NCI-H774 (cell line): ENCODE measurements around the gene TBX2.

Experiments
- DNase-seq: peaks from one replicate; lab custom pipeline; 2025; lab: John Stamatoyannopoulos, UW

The TBX2 gene

GRCh38 chr17:61387511-61388305 is 11.9 kb upstream of the TBX2 start:
- no peak for DNase-seq

DNA sequence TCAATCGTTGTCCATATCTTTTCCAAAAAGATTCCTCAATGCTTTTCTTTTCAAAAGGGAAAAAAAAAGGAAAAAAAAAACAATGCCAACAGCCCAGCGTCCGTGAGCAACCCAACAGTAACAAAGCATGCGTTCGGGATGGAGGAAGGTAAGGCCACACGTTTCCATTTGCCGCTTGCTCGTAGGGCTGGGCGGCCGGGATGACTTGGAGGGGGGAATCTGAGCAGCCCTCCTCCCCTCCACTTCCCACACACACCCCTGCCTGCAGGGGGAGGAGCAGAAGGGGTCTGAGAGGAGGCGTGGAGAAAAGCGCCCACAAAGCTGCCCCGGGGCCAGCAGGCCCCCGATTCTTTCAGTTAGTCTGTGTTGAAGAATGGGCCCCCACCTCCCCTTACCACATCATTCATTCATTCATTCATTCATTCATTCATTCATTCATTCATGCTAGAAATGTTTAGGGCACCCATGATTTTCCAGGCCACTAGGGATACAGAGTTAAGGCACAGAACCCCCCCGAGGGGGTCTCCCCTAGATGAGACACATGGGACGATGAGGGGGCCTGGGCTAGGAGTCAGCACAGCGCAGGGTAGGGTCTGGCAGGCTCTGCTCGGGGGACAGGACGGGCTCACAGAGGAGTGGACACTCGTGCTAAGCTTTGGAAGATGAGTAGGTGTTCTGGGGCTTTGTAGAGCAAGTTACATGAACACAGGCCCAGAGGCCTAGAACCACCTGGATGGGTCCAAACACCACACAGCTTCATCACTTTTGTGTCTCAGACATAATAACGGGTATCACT is 10.9 kb upstream of the TBX2 start:
- DNase-seq = no peak

- no peak for DNase-seq
These were observed 9.8 kb upstream of the TBX2 start for GRCh38 chr17:61389670-61390478.

DNA sequence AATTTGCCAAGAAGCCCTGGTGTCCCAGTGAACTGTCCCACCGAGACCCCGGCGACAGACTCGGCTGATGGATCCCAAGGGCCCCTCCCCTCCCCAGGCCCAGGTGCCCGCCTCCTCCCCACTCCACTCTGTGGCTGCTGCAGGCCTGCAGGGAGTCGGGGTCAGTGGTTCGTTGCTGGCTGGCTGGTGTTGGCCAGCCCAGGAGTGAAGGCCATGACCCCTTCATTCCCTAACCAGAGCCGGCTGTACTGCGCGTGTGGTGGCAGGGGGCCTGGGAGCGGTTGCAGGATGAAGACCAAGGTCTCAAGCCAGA is 9.2 kb upstream of the TBX2 start:
- DNase-seq = no peak

GRCh38 chr17:61391595-61392291 is 7.9 kb upstream of the TBX2 start:
- DNase-seq = no peak

DNA sequence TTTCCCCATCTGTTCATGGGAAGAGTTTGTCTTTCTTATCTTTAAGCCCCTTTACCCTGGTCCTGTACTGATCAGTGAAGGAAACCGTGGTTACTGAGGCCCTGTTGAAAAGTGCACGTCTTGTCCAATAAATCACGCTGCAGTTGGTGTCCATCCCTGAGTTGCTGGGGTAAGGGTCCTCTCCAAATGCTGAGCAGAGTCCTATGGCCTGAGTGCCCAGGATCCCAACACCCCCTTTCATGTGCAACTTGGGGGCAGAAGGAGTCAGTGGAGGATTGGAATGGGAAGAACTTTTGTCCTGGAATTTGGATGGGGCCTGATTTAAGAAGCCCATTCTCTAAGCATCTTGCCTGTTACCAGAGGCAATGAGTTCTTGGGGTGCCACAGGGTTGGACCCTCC is 7.0 kb upstream of the TBX2 start:
- DNase-seq = no peak

DNA sequence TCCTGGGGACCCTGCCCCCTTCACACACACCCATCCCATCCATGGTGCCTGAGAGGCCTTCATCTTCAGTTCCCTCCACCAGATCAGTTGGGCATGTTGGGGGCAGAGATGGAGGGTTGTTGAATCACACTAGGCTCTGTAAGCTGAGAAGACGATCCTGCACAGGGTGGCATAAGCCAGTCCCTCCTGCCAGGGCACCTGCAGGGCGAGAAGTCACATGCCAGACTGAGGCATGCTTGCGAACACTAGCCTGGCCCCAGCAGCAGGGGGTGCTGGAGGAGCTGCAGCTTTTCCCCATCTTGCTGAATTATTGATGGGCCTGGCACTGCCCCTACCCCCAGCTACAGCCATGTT is 6.1 kb upstream of the TBX2 start:
- no peak for DNase-seq

- no peak for DNase-seq
These were observed 5.6 kb upstream of the TBX2 start for GRCh38 chr17:61393904-61394629.

DNA sequence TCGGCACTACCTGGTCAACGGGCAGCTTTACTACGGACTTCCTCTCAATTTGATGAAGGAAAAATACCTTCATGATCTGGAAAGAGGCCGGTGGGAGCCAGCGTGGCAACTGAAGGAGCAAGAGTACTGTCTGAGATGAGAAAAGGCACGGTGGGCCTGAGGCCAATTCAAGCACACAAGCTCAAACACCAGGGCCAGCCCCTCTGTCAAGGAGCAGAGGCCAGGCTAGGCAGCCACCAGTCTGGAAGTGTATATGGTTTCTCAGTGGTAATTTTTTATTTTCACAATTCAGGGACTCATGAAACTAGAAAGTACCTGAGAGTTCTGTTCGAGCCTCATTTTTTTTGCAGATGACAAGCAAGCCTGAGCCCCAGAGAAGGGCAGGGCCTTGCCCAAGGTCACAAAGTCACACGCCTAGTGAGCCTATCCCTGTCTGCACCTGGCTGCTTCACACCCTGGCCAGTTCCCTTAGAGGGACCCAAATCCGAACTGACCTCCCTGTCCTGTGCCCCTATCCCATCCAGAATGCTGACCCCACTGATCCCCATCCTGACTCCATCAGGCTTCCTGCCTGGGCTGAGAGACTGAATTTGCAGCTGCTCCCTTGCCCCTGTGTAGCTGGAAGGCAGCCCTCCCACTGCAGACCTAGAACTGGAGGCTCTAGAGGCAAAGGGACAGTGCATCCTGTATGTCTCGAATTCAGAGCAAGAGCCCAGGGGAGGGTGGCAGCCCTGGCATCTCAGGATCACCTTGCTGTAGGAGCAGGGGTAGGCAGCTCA is 4.8 kb upstream of the TBX2 start:
- DNase-seq = no peak

DNA sequence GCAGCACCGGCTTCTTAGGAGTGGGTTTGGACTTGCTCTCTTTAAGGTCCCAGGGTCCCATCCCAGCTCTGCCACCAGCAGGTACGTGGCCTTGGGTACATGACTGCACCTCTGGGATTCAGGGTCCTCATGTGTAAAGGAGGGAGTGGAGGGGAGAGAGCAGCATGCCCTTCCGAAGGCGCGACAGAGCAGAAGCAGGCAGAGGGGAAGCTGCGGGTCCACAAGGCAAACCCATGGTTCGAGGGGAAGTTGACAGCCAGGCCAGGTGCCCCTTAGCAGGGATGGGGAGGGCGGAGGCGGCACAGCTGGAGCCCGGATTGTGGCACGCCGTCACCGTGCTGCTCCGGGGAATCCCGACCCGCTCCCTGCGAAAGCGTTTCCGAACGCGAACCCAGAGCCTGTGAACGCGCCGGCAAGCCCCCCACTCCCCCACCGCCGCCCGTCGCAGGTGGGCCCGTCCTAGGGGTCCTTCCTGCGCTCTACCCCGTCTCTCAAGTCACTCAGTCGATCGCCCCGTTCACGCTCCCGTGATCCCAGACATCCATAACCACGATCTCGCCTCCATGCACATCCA is 4.1 kb upstream of the TBX2 start:
- DNase-seq = no peak

GRCh38 chr17:61395983-61396585 is 3.6 kb upstream of the TBX2 start:
- DNase-seq = no peak

DNA sequence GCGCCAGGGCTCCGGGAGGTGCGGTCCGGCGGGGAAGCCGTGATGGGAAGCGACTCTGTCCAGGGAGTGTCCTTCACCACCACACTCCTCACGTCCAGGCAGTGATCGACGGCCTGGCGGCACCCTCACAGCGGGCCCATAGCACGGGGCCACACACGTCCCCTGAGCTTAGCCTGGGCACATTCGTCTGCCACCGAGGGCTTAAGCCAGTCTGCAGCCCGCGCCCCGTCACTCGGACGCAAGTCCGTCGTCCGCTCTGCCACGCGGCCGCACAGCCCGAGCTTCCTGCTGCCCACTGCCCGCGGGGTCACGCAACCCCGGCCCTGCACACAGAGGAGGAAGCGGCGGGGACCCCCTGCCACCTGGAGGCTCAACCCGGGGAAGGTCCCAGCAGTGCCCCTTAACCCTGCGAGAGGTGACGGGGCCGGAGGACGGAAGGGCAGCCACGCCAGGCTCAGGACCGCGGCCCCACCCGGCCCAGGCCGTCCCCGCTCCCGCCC is 3.0 kb upstream of the TBX2 start:
- DNase-seq = no peak

DNA sequence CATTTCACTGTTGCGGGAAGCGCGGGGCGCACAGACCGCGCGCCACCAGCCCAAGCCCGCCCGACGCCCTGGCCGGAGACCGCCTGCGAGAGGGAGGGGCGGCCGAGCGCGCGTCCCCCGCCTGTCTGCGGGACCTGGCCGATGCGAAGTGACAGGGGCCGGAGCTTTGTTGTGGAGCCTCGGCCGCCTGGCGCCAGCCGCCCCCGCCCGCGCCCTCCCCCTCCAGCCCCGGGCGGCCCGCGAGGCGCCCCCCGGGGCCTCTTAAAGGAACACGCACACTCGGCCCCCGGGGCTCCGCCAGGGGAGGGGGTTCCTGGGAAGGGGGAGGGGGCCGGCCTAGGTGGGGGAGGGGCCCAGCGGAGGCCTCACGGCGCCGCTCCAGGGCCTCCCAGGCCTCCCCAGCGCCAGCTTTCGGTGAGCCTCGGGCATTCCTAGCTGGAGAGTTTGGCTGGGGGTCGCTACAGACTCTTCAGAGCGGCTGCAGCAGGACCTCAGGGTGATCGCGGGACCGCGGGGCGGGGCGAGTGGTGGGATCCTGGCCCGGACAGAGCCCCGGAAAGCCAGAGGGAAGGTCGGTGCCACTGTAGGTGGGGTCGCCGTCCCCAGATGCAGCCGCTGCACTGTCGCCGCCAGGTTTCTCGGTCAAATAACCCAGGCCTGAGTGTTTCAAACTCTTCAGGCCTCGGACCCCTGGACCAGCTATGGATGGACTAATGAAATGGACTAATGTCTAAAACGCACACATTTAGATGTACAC is 2.4 kb upstream of the TBX2 start:
- no peak for DNase-seq

- no peak for DNase-seq
These were observed 917 bp upstream of the TBX2 start for GRCh38 chr17:61398721-61399130.

- no peak for DNase-seq
These were observed 548 bp downstream of the TBX2 start for GRCh38 chr17:61400066-61400716.

- no peak for DNase-seq
These were observed 1.2 kb downstream of the TBX2 start for GRCh38 chr17:61400717-61401388.

- DNase-seq = no peak
These were observed 1.9 kb downstream of the TBX2 start for GRCh38 chr17:61401389-61402072.
